Measurements from ENCODE around the gene ZBTB9. TPM values are rescaled to one million over a fixed set of nuclear protein-coding genes. Genes with fewer than 3 reads are reported as not detected.

The ZBTB9 gene
- polyA plus RNA-seq, 1 of the 3 experiments (the other 2 are of a cell fraction): 5.7 TPM

- TF ChIP-seq REST (IDR thresholded peaks at IDR 0.05; ENCODE audit: low read depth, low read length) (no peak), EP300 (IDR thresholded peaks at IDR 0.05; ENCODE audit: borderline replicate concordance in 1 of 2, low read depth in 1 of 2, low read length in 1 of 2) (no peak), FOXJ3 (CRISPR knock-in tag; IDR thresholded peaks at IDR 0.05) (no peak), SMC3 (IDR thresholded peaks at IDR 0.05; ENCODE audit: low read depth, low read length) (no peak), JUND (IDR thresholded peaks at IDR 0.05) (no peak), CTCF (IDR thresholded peaks at IDR 0.05) (no peak), RCOR1 (IDR thresholded peaks at IDR 0.05; ENCODE audit: low read length) (no peak), SIN3A (IDR thresholded peaks at IDR 0.05; ENCODE audit: borderline replicate concordance, low read depth, low read length) (no peak)
Observed at GRCh38 chr6:33430991-33431879, 23.1 kb upstream of the ZBTB9 start (continued).

- DNase-seq: peak; percentile 16
- peaks cover 32% of the 10 kb centered on the region; the same call in 1 of the 2 replicates for H3K79me2 ChIP-seq (ENCODE audit: insufficient read depth)
- H3K4me1 ChIP-seq (ENCODE audit: control insufficient read depth in 1 of 2, insufficient read depth in 2 of 2, low read depth in 1 of 2, low read length in 1 of 2): peaks cover 17 to 39% of the 10 kb centered on the region in 2 experiments
- H3K9me3 ChIP-seq: no peaks in the 10 kb centered on the region
- no peak overlapping the region; a peak in 1 of 4 replicates for H3K27ac ChIP-seq (ENCODE audit: low read depth in 2 of 2, low read length in 1 of 2)
- peaks cover 13% of the 10 kb centered on the region for H3F3A ChIP-seq (replicated peaks; ENCODE audit: insufficient read depth)
- no peak overlapping the region for H3K4me2 ChIP-seq
- no peak overlapping the region for H2AFZ ChIP-seq (ENCODE audit: low read depth)
- H3K36me3 ChIP-seq (replicated peaks in 1 of 2; ENCODE audit: control insufficient read depth in 1 of 2, insufficient read depth in 2 of 2, low read length in 1 of 2): peaks cover 6 to 15% of the 10 kb centered on the region in 2 experiments
- ChIA-PET POLR2A (interaction anchor here (0.8 kb wide), 1 partner anchor 14 kb away, joined by 4 read pairs; no protein-coding TSS in a partner anchor), CTCF (interaction anchor here (2.3 kb wide), 1 partner anchor 22 kb away, joined by 8 read pairs; the partner anchor contains the start of gene ZBTB9)
- no peak overlapping the region for H3K9ac ChIP-seq
- H3K9me2 ChIP-seq: no peaks in the 10 kb centered on the region
- H3K4me3 ChIP-seq (ENCODE audit: low read depth in 2 of 2, low read length in 1 of 2): no peak overlapping the region; a peak in 1 of 4 replicates
- no peaks in the 10 kb centered on the region for H3K27me3 ChIP-seq (ENCODE audit: insufficient read depth)
- WGBS (ENCODE audit: low lambda C conversion rate): 76% methylated on average over 10 of the region's 12 CpGs
- no peaks in the 10 kb centered on the region; the same call in 1 of the 2 replicates for H4K20me1 ChIP-seq (ENCODE audit: insufficient read depth)
- TF ChIP-seq FOXJ3 (CRISPR knock-in tag; IDR thresholded peaks at IDR 0.05): no peak
- TF ChIP-seq SMC3 (IDR thresholded peaks at IDR 0.05; ENCODE audit: low read depth, low read length): no peak
- TF ChIP-seq NFIC (IDR thresholded peaks at IDR 0.05; ENCODE audit: borderline replicate concordance): no peak
- TF ChIP-seq REST (IDR thresholded peaks at IDR 0.05; ENCODE audit: low read depth, low read length): no peak
- no peak for TF ChIP-seq PBX3 (IDR thresholded peaks at IDR 0.05)
- TF ChIP-seq USF1 (IDR thresholded peaks at IDR 0.05; ENCODE audit: borderline replicate concordance, low read depth): no peak
- TF ChIP-seq POLR2AphosphoS5 (IDR thresholded peaks at IDR 0.05; ENCODE audit: low read depth, low read length): no peak
- TF ChIP-seq NRF1 (IDR thresholded peaks at IDR 0.05; ENCODE audit: low read depth, low read length): no peak
- TF ChIP-seq MEF2A (IDR thresholded peaks at IDR 0.05; ENCODE audit: borderline replicate concordance, low read depth): no peak
- TF ChIP-seq RCOR1 (IDR thresholded peaks at IDR 0.05; ENCODE audit: low read length): no peak
- TF ChIP-seq CHD2 (IDR thresholded peaks at IDR 0.05; ENCODE audit: low read length, partially characterized antibody): no peak
- no peak for TF ChIP-seq MXI1 (IDR thresholded peaks at IDR 0.05; ENCODE audit: low read depth, low read length)
- no peak for TF ChIP-seq FOXM1 (IDR thresholded peaks at IDR 0.05; ENCODE audit: low read depth)
Observed at GRCh38 chr6:33431880-33432541, 22.4 kb upstream of the ZBTB9 start.
